SK-N-SH treated with all-trans-retinoic acid at 6 μM for 48 hours (cell line): ENCODE results near the gene MGARP.

Experiments used
- ATAC-seq: fragments of 200-7000 bp; cut with Tn5 transposase; 3 replicates; pipeline ENCODE4 v1.9.1; 2020; ENCODE audit warnings: mild to moderate bottlenecking, moderate library complexity
- ARNTL ChIP-seq: fragments of 450-650 bp; formaldehyde crosslinking; IDR thresholded peaks from 2 replicates; pipeline ENCODE4 v1.5.0; 2020; ENCODE audit warnings: low read depth, mild to moderate bottlenecking, moderate library complexity, borderline replicate concordance
- BACH2 ChIP-seq: fragments of 250-450 bp; sonication (Bioruptor Pico); IDR thresholded peaks from 2 replicates; pipeline ENCODE4 v1.9.0; 2021; ENCODE audit warnings: mild to moderate bottlenecking, borderline replicate concordance
- CSDC2 ChIP-seq: fragments of 250-450 bp; sonication (Bioruptor Pico); IDR thresholded peaks from 2 replicates; pipeline ENCODE4 v1.5.0; 2020; ENCODE audit warnings: mild to moderate bottlenecking, moderate library complexity
- ESRRG ChIP-seq: fragments of 250-450 bp; sonication (Bioruptor Pico); IDR thresholded peaks from 2 replicates; pipeline ENCODE4 v1.6.1; 2021; ENCODE audit warnings: mild to moderate bottlenecking
- GLIS3 ChIP-seq: fragments of 250-450 bp; sonication (Bioruptor Pico); IDR thresholded peaks from 2 replicates; pipeline ENCODE4 v1.5.0; 2020; ENCODE audit warnings: mild to moderate bottlenecking, moderate library complexity
- ISL1 ChIP-seq: fragments of 250-450 bp; sonication (Bioruptor Pico); IDR thresholded peaks from 2 replicates; pipeline ENCODE4 v2.1.2; 2022; ENCODE audit warnings: mild to moderate bottlenecking, moderate library complexity
- OSR1 ChIP-seq: fragments of 250-450 bp; sonication (Bioruptor Pico); IDR thresholded peaks from 2 replicates; pipeline ENCODE4 v1.8.0; 2022; ENCODE audit warnings: moderate library complexity, mild to moderate bottlenecking, inconsistent platforms
- PATZ1 ChIP-seq: fragments of 250-450 bp; sonication (Bioruptor Pico); IDR thresholded peaks from 2 replicates; pipeline ENCODE4 v1.8.0; 2020; ENCODE audit warnings: mild to moderate bottlenecking, moderate library complexity, borderline replicate concordance
- POU6F1 ChIP-seq: fragments of 250-450 bp; sonication (Bioruptor Pico); IDR thresholded peaks from 2 replicates; pipeline ENCODE4 v1.8.0; 2021; ENCODE audit warnings: low read depth, mild to moderate bottlenecking, moderate library complexity, borderline replicate concordance
- PPARA ChIP-seq: fragments of 250-450 bp; sonication (Bioruptor Pico); IDR thresholded peaks from 2 replicates; pipeline ENCODE4 v1.5.0; 2020; ENCODE audit warnings: mild to moderate bottlenecking, borderline replicate concordance
- RARB ChIP-seq: fragments of 250-450 bp; sonication (Bioruptor Pico); IDR thresholded peaks from 2 replicates; pipeline ENCODE4 v1.8.0; 2021; ENCODE audit warnings: mild to moderate bottlenecking, moderate library complexity
- TOX ChIP-seq: fragments of 250-450 bp; sonication (Bioruptor Pico); IDR thresholded peaks from 2 replicates; pipeline ENCODE4 v1.8.0; 2021; ENCODE audit warnings: mild to moderate bottlenecking, moderate library complexity, borderline replicate concordance
- ZC3H10 ChIP-seq: fragments of 250-450 bp; sonication (Bioruptor Pico); IDR thresholded peaks from 2 replicates; pipeline ENCODE4 v1.5.1; 2021; ENCODE audit warnings: mild to moderate bottlenecking, moderate library complexity
- ZFP3 ChIP-seq: fragments of 250-450 bp; sonication (Bioruptor Pico); IDR thresholded peaks from 2 replicates; pipeline ENCODE4 v1.5.0; 2020; ENCODE audit warnings: mild to moderate bottlenecking, moderate library complexity
- ZFP30 ChIP-seq: fragments of 450-650 bp; formaldehyde crosslinking; IDR thresholded peaks from 2 replicates; pipeline ENCODE4 v1.5.0; 2022; ENCODE audit warnings: mild to moderate bottlenecking, moderate library complexity
- ZNF565 ChIP-seq: fragments of 450-650 bp; formaldehyde crosslinking; conservative IDR thresholded peaks from 2 replicates; pipeline ENCODE4 v1.5.0; 2020; ENCODE audit warnings: low read depth, mild to moderate bottlenecking, moderate library complexity
- ZNF70 ChIP-seq: fragments of 450-650 bp; formaldehyde crosslinking; IDR thresholded peaks from 2 replicates; pipeline ENCODE4 v1.5.0; 2020; ENCODE audit warnings: mild to moderate bottlenecking, moderate library complexity
- ZNF8 ChIP-seq: fragments of 450-650 bp; formaldehyde crosslinking; IDR thresholded peaks from 2 replicates; pipeline ENCODE4 v1.5.0; 2020; ENCODE audit warnings: mild to moderate bottlenecking, moderate library complexity
- TF ChIP-seq, protein P1 (sequence below): fragments of 250-450 bp; sonication (Bioruptor Pico); IDR thresholded peaks from 2 replicates; pipeline ENCODE4 v1.5.1; 2021; ENCODE audit warnings: mild to moderate bottlenecking, moderate library complexity

MGARP gene

GRCh38 chr4:139246166-139246565 is 33.9 kb downstream of the MGARP start:
- ATAC-seq = no peak
- TF ChIP-seq PPARA (no peak), RARB (CRISPR knock-in tag) (no peak), GLIS3 (CRISPR knock-in tag) (no peak), BACH2 (CRISPR knock-in tag) (no peak), ZNF565 (CRISPR knock-in tag) (no peak), OSR1 (CRISPR knock-in tag) (no peak), ZNF70 (no peak)

GRCh38 chr4:139245590-139245989 is 34.4 kb downstream of the MGARP start:
- ATAC-seq = no peak; the same call in 2 of the 3 replicates

GRCh38 chr4:139243448-139244365 is 36.3 kb downstream of the MGARP start:
- TF ChIP-seq ISL1 (CRISPR knock-in tag) (peak; percentile 38; the same call in 1 of the 2 replicates), ESRRG (CRISPR knock-in tag) (no peak)
- peak; percentile 90 for ATAC-seq

More at GRCh38 chr4:139245590-139245989, 34.4 kb downstream of the MGARP start:
- no peak for TF ChIP-seq TOX (CRISPR knock-in tag)
- no peak for TF ChIP-seq OSR1 (CRISPR knock-in tag)
- TF ChIP-seq, protein P1, sequence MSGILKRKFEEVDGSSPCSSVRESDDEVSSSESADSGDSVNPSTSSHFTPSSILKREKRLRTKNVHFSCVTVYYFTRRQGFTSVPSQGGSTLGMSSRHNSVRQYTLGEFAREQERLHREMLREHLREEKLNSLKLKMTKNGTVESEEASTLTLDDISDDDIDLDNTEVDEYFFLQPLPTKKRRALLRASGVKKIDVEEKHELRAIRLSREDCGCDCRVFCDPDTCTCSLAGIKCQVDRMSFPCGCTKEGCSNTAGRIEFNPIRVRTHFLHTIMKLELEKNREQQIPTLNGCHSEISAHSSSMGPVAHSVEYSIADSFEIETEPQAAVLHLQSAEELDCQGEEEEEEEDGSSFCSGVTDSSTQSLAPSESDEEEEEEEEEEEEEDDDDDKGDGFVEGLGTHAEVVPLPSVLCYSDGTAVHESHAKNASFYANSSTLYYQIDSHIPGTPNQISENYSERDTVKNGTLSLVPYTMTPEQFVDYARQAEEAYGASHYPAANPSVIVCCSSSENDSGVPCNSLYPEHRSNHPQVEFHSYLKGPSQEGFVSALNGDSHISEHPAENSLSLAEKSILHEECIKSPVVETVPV (CRISPR knock-in tag) = no peak
- TF ChIP-seq, all 23 proteins: peak for 0

GRCh38 chr4:139242511-139243051 is 37.4 kb downstream of the MGARP start:
- TF ChIP-seq ZFP3 (CRISPR knock-in tag) (no peak), PATZ1 (peak; percentile 81; the same call in 1 of the 2 replicates), ZC3H10 (CRISPR knock-in tag) (no peak)
- peak; percentile 11; the same call in 2 of the 3 replicates for ATAC-seq

DNA sequence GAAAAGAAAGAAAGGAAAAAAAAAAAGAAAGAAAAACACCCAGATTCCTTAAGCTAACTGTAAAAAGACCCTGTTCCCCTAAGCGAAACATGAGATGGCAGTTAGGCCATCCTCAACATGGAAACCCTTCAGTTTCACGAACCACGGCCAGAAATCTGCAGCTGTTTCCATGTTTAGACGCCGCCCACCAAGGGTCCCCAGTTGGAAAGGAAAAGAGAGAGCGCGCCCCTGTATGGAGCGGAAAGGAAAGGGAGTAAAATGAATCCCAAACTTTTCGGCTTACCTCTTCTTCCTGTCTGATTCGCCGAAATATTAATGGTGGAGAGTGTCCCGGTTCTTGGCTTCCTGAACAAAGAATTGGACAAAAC is 38.3 kb downstream of the MGARP start:
- ATAC-seq = no peak
- no peak for TF ChIP-seq CSDC2 (CRISPR knock-in tag)
- no peak for TF ChIP-seq ZNF565 (CRISPR knock-in tag)
- TF ChIP-seq ZC3H10 (CRISPR knock-in tag) = no peak
- TF ChIP-seq, protein P1 (CRISPR knock-in tag) = no peak
- TF ChIP-seq ARNTL = no peak

- no peak for ATAC-seq
- TF ChIP-seq RARB (CRISPR knock-in tag) (no peak), ZFP30 (no peak), PATZ1 (no peak), ZNF565 (CRISPR knock-in tag) (no peak), ZNF8 (CRISPR knock-in tag) (no peak), ESRRG (CRISPR knock-in tag) (no peak), GLIS3 (CRISPR knock-in tag) (no peak), POU6F1 (CRISPR knock-in tag) (no peak), PPARA (no peak)
- TF ChIP-seq, protein P1 (CRISPR knock-in tag) = no peak
These were observed 38.8 kb downstream of the MGARP start for GRCh38 chr4:139241086-139241783.
